ENCODE results near the gene PON2. TPM values are rescaled to one million over a fixed set of nuclear protein-coding genes. Genes with fewer than 3 reads are reported as not detected.

PON2 gene
- polyA plus RNA-seq, 1 of the 3 experiments (the other 2 are of a cell fraction): 125 TPM

- H3K4me2 ChIP-seq: no peak overlapping the region
- no peak overlapping the region for H2AFZ ChIP-seq (ENCODE audit: low read depth)
- no peaks in the 10 kb centered on the region for H3K9me3 ChIP-seq
- H3K4me1 ChIP-seq (ENCODE audit: control insufficient read depth in 1 of 2, insufficient read depth in 2 of 2, low read depth in 1 of 2, low read length in 1 of 2): peaks cover 0 to 11% of the 10 kb centered on the region in 2 experiments; a peak in 2 of 4 replicates
- no peaks in the 10 kb centered on the region for H3K9me2 ChIP-seq
- CTCF ChIA-PET: interaction anchor here (1.3 kb wide), 2 partner anchors 38 to 1024 kb away, joined by 6 read pairs; no protein-coding TSS in a partner anchor
- TF ChIP-seq EP300 (IDR thresholded peaks at IDR 0.05; ENCODE audit: borderline replicate concordance in 1 of 2, low read depth in 1 of 2, low read length in 1 of 2) (no peak), RAD21 (IDR thresholded peaks at IDR 0.05; ENCODE audit: low read length) (no peak), REST (IDR thresholded peaks at IDR 0.05; ENCODE audit: low read depth, low read length) (no peak)
- TF ChIP-seq, protein P1, sequence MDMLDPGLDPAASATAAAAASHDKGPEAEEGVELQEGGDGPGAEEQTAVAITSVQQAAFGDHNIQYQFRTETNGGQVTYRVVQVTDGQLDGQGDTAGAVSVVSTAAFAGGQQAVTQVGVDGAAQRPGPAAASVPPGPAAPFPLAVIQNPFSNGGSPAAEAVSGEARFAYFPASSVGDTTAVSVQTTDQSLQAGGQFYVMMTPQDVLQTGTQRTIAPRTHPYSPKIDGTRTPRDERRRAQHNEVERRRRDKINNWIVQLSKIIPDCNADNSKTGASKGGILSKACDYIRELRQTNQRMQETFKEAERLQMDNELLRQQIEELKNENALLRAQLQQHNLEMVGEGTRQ (IDR thresholded peaks at IDR 0.05; ENCODE audit: borderline replicate concordance, low read depth, low read length): no peak
- no peaks in the 10 kb centered on the region for H3K36me3 ChIP-seq (replicated peaks in 1 of 2; ENCODE audit: control insufficient read depth in 1 of 2, insufficient read depth in 2 of 2, low read length in 1 of 2)
- no peaks in the 10 kb centered on the region for H3K27me3 ChIP-seq (ENCODE audit: insufficient read depth)
- WGBS (ENCODE audit: low lambda C conversion rate): 56% methylated on average over 9 of the region's 9 CpGs
- H3K79me2 ChIP-seq (ENCODE audit: insufficient read depth): no peaks in the 10 kb centered on the region
- no peak overlapping the region for H3K4me3 ChIP-seq (ENCODE audit: low read depth in 2 of 2, low read length in 1 of 2)
- no peaks in the 10 kb centered on the region for H3F3A ChIP-seq (replicated peaks; ENCODE audit: insufficient read depth)
- no peak overlapping the region for H3K27ac ChIP-seq (ENCODE audit: low read depth in 2 of 2, low read length in 1 of 2)
- POLR2A ChIA-PET: interaction anchor here (0.5 kb wide), 1 partner anchor 38 kb away, joined by 3 read pairs; no protein-coding TSS in a partner anchor
- no peaks in the 10 kb centered on the region for H4K20me1 ChIP-seq (ENCODE audit: insufficient read depth)
- H3K9ac ChIP-seq: no peak overlapping the region
- no peak for DNase-seq
Measured at GRCh38 chr7:95473276-95473985, 38.6 kb upstream of the PON2 start.

DNA sequence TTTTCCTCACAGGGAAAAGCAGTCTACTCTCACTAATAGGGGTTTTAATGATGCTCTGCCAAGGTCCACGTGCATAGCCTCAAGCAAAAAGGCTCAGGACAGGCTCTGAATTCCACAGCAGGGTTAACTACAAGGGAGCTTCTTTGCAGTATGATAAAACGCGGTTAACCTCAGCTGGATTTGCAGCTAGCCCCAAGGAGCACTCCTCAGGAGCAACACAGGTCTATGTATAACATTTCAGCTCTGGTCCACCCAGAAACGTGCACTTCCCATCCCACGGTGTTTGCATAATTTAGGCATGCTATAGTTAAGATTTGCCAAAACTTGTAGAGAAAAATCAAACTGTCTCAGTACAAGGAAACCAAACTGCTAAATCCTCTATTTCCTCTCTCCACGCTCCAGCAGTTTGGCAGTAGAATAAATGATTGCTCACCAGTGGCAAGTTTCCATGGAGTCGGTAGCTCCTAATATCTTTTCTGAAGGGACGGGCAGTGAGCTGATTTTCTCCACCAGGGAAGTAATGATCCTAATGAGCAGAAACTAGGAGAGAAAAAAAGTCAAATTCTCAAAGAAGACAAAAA lies 37.8 kb upstream of the PON2 start:
- H3K36me3 ChIP-seq (replicated peaks in 1 of 2; ENCODE audit: control insufficient read depth in 1 of 2, insufficient read depth in 2 of 2, low read length in 1 of 2): no peaks in the 10 kb centered on the region
- no peak for DNase-seq
- H3K4me1 ChIP-seq (ENCODE audit: control insufficient read depth in 1 of 2, insufficient read depth in 2 of 2, low read depth in 1 of 2, low read length in 1 of 2): peaks cover 0 to 8% of the 10 kb centered on the region in 2 experiments; a peak in 2 of 4 replicates
- CTCF ChIA-PET: interaction anchor here (1.3 to 1.6 kb wide), 3 partner anchors 39 to 1184 kb away, joined by 3 to 6 read pairs (median 6); no protein-coding TSS in a partner anchor
- H3F3A ChIP-seq (replicated peaks; ENCODE audit: insufficient read depth): no peaks in the 10 kb centered on the region
- H3K4me2 ChIP-seq: no peak overlapping the region
- no peak overlapping the region for H3K9ac ChIP-seq
- no peaks in the 10 kb centered on the region for H3K27me3 ChIP-seq (ENCODE audit: insufficient read depth)
- 52% methylated on average over 8 of the region's 8 CpGs for WGBS (ENCODE audit: low lambda C conversion rate)
- no peak overlapping the region for H3K4me3 ChIP-seq (ENCODE audit: low read depth in 2 of 2, low read length in 1 of 2)
- POLR2A ChIA-PET: interaction anchor here (0.5 kb wide), 1 partner anchor 37 kb away, joined by 3 read pairs; no protein-coding TSS in a partner anchor
- no peaks in the 10 kb centered on the region for H3K9me2 ChIP-seq
- no peak overlapping the region for H2AFZ ChIP-seq (ENCODE audit: low read depth)
- no peaks in the 10 kb centered on the region for H3K79me2 ChIP-seq (ENCODE audit: insufficient read depth)
- no peaks in the 10 kb centered on the region for H4K20me1 ChIP-seq (ENCODE audit: insufficient read depth)
- no peak overlapping the region for H3K27ac ChIP-seq (ENCODE audit: low read depth in 2 of 2, low read length in 1 of 2)
- no peaks in the 10 kb centered on the region for H3K9me3 ChIP-seq
- TF ChIP-seq, protein P1 (IDR thresholded peaks at IDR 0.05; ENCODE audit: borderline replicate concordance, low read depth, low read length): no peak
- TF ChIP-seq GATA2 (CRISPR knock-in tag; IDR thresholded peaks at IDR 0.05) (no peak), PBX3 (IDR thresholded peaks at IDR 0.05) (no peak), REST (IDR thresholded peaks at IDR 0.05; ENCODE audit: low read depth, low read length) (no peak), SIN3A (IDR thresholded peaks at IDR 0.05; ENCODE audit: borderline replicate concordance, low read depth, low read length) (no peak), EP300 (IDR thresholded peaks at IDR 0.05; ENCODE audit: borderline replicate concordance in 1 of 2, low read depth in 1 of 2, low read length in 1 of 2) (no peak), RCOR1 (IDR thresholded peaks at IDR 0.05; ENCODE audit: low read length) (no peak), MAX (IDR thresholded peaks at IDR 0.05; ENCODE audit: low read depth) (no peak), RXRA (IDR thresholded peaks at IDR 0.05; ENCODE audit: borderline replicate concordance, low read depth) (no peak), ELF1 (IDR thresholded peaks at IDR 0.05) (no peak), GABPA (IDR thresholded peaks at IDR 0.05; ENCODE audit: low read depth) (no peak), NRF1 (IDR thresholded peaks at IDR 0.05; ENCODE audit: low read depth, low read length) (no peak)
